ENCODE data around the gene ZNF41. TPM values are rescaled to one million over a fixed set of nuclear protein-coding genes. Genes with fewer than 3 reads are reported as not detected.
"Not testable (repeated sequence)": the region's sequence is repeated elsewhere in the genome, so short reads cannot be mapped to it uniquely, and the experiment has no call there.

Gene ZNF41
- total RNA-seq, 2 experiments from 2014 or later, result 11.2 to 13.5 TPM

DNA sequence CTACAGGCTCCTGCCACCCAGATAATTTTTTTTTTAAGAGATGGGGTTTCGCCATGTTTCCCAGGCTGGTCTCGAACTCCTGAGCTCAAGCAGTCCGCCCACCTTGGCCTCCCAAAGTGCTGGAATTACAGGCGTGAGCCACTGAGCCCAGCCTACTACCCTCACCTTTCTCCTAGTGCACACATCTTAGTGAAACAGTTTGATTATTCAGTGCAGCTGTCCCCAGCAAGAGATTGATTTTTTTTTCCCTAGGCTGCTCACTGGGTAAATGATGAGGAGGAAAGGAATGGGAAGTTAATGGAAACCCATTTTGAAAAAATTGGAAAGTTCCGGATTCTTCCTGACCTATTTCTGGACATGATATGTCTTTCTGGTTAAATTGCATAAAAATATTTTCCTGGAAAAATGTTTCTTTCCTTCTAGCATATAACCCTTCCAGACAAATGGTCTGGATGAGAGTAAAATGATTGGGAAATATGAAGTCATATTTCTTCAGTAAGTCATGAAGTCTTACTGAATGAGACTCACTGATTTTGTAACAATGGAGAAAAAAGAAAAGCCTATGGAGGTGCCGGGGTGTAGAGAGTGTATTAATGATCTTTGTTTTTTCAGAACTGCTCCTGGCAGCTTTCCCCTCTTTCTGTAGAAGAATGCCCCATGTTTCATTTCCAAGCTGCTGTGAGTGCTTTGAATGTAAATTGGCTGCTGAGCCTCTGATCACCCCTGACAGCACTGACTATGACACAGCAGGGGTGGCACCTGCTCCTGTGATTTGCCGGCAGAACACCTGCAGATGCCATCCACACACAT lies 19.5 kb upstream of the ZNF41 start:
- Mint-ChIP-seq H3K27ac (no peak overlapping the region), H3K27me3 (peaks cover 6% of the 10 kb centered on the region), H3K4me3 (no peak overlapping the region), H3K36me3 (no peaks in the 10 kb centered on the region), H3K9me3 (no peaks in the 10 kb centered on the region), H3K4me1 (peaks cover 1% of the 10 kb centered on the region)
- POLR2A ChIA-PET, result no interaction called here
- ATAC-seq (ENCODE audit: low read depth) (no peak), DNase-seq (no peak)

DNA sequence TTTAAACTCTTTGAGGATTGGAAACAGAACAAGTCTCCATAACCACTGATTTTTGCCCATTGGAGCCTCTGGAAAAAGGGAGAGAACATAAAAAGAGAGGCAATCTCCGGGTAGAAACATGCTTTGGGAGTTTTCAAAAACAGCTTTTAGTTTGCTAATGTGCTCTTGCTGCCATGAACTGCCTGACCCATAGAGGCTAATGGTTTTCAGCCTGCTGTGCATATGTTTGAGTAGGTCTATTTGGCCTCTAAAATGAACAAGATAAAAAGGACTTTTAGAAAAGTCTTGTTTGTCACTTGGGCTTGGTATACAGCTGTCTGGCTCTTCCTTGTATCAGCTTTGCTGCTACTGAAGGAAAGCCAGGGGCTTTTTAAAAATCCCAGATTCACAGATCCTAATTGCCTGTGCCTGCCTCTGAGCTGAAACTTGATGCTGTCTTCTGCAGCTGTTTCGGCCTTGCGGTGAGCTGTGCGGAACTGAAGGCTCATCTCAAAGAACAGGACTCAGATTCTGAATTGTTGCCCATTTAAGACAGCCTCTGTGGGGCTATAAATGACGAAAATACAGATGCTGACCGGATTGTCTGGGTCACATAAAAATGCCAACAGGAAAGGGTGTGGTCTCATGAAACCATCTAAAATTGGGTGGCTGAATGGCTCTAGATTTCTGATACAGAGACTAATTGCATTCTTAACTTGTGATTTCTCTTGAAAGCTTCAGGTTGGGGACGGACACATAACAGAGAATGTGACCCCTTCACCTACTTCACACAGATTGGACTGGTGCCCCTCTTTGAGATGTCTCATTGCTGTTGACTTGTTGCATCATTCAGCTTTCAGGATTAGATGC lies 18.4 kb upstream of the ZNF41 start:
- DNase-seq (no peak), ATAC-seq (ENCODE audit: low read depth) (no peak)
- peaks cover 9% of the 10 kb centered on the region for H3K27me3 Mint-ChIP-seq
- no peaks in the 10 kb centered on the region for H3K9me3 Mint-ChIP-seq
- H3K4me1 Mint-ChIP-seq, result peaks cover 1% of the 10 kb centered on the region
- no peak overlapping the region for H3K4me3 Mint-ChIP-seq
- no peaks in the 10 kb centered on the region for H3K36me3 Mint-ChIP-seq
- H3K27ac Mint-ChIP-seq, result no peak overlapping the region
- POLR2A ChIA-PET, result no interaction called here

DNA sequence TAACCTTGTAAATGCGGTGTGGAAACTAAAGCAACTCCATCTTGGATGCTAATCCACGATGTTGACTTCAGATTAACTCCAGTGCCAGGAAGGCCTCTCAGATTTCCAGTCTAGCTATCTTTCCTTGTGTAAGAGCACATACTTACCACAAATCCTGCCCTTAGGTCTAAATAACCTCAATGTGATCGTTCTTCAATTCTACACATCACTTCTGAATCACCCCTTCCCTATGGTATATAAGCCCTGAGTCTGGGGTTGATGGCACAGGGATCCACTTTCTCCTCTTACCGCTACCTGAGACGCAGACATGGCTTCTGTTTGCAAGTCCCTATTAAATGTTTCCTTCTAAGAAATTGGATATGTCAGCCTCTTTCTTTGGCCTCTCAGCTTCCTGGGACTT lies 17.5 kb upstream of the ZNF41 start:
- Mint-ChIP-seq H3K9me3 (no peaks in the 10 kb centered on the region), H3K27me3 (peaks cover 9% of the 10 kb centered on the region), H3K4me1 (peaks cover 1% of the 10 kb centered on the region)

DNA sequence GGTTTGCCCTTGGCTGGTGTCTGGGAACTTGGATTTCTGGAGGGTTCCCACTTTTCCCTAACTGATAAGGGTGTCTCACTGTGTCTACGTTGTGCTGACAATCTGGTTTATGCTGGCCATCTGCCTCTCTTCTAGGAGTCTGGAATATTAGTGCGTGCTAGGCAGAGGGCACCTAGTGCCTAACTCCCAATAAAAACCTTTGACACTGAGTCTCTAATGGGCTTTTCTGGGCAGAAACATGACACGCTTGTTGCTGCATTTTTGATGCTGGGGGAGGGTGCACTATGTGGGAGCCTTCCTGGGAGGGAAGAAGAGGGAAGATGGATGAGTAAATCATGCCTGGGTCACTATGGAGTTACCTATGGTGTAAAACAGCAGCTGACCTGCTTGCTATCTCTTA lies 16.3 kb upstream of the ZNF41 start:
- H3K27me3 Mint-ChIP-seq, result peaks cover 9% of the 10 kb centered on the region
- peaks cover 1% of the 10 kb centered on the region for H3K4me1 Mint-ChIP-seq
- POLR2A ChIA-PET, result no interaction called here
- no peak overlapping the region for H3K27ac Mint-ChIP-seq
- H3K4me3 Mint-ChIP-seq, result no peak overlapping the region
- H3K36me3 Mint-ChIP-seq, result no peaks in the 10 kb centered on the region
- DNase-seq, result no peak
- no peak for ATAC-seq (ENCODE audit: low read depth)
- H3K9me3 Mint-ChIP-seq, result no peaks in the 10 kb centered on the region

More for the DNA sequence above, 17.5 kb upstream of the ZNF41 start:
- POLR2A ChIA-PET, result no interaction called here
- Mint-ChIP-seq H3K36me3 (no peaks in the 10 kb centered on the region), H3K27ac (no peak overlapping the region), H3K4me3 (no peak overlapping the region)
- ATAC-seq (ENCODE audit: low read depth) (no peak), DNase-seq (no peak)

DNA sequence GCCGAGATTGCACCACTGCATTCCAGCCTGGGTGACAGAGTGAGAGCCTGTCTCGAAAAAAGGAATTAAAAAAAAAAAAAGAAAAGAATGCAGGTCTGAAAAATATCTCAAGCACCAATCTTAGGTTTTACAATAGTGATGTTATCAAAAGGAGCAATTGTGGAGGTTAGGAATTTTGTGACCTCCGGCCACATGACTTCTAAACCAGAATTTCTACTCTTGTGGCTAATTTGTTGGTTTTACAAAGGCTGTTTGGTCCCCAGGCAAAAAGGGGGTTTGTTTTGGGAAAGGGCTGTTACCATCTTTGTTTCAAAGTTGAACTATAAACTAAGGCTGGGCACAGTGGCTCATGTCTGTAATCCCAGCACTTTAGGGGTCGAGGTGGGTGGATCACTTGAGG lies 15.4 kb upstream of the ZNF41 start:
- peaks cover 2% of the 10 kb centered on the region for H3K9me3 Mint-ChIP-seq
- H3K4me1 Mint-ChIP-seq, result peaks cover 4% of the 10 kb centered on the region
- no peak for DNase-seq
- H3K36me3 Mint-ChIP-seq, result no peaks in the 10 kb centered on the region
- H3K27ac Mint-ChIP-seq, result no peak overlapping the region
- no peak for ATAC-seq (ENCODE audit: low read depth)
- no peak overlapping the region for H3K4me3 Mint-ChIP-seq
- POLR2A ChIA-PET, result no interaction called here
- H3K27me3 Mint-ChIP-seq, result peaks cover 9% of the 10 kb centered on the region

DNA sequence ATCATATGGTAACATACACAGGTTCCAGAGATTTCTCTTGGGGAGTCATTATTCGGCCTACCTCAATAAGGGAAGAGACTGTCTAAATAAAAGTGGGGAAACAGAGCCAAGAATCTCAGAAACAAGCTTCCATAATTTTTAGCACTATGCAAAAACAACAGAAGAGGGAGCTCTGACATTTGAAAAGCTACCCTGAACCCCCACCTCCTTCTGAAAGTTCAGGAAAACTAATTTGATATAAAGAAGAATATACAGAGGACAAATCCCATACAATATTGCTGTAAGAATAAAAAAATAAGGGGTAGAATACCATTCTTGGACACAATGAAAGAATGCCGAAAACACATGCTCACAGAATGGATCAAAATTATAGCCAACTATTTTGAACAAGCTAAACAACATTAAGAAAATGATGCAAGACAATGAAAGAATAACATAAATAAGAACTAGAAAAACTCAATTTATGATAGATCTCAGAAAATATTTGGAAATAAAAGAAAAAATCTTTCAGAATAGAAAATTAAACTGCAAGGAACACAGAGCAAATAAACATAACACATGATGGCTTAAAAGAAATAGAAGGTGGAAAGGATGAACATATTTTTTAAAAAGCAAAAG lies 14.4 kb upstream of the ZNF41 start:
- Mint-ChIP-seq H3K36me3 (no peaks in the 10 kb centered on the region), H3K27me3 (peaks cover 4% of the 10 kb centered on the region), H3K27ac (no peak overlapping the region), H3K9me3 (peaks cover 2% of the 10 kb centered on the region), H3K4me3 (no peak overlapping the region), H3K4me1 (peaks cover 6% of the 10 kb centered on the region)
- POLR2A ChIA-PET, result no interaction called here
- DNase-seq (no peak), ATAC-seq (ENCODE audit: low read depth) (no peak)

DNA sequence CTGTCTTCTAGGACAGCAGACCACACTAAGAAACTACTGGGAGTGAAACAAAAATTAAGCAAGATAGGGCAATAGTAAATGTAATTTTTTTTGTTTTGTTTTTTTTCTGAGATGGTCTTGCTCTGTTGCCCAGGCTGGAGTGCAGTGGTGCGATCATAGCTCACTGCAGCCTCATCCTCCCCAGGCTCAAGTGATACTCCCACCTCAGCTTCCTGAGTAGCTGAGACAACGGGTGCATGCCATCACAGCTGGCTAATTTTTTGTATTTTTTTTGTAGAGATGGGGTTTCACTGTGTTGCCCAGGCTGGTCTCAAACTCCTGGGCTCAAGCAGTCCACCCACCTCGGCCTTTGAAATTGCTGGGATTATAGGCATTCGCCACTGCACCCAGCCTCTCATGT lies 9.1 kb upstream of the ZNF41 start:
- H3K36me3 Mint-ChIP-seq; H3K4me3 Mint-ChIP-seq; ATAC-seq (ENCODE audit: low read depth); H3K9me3 Mint-ChIP-seq; H3K27ac Mint-ChIP-seq; H3K4me1 Mint-ChIP-seq; H3K27me3 Mint-ChIP-seq; DNase-seq; POLR2A ChIA-PET: not testable (repeated sequence)

DNA sequence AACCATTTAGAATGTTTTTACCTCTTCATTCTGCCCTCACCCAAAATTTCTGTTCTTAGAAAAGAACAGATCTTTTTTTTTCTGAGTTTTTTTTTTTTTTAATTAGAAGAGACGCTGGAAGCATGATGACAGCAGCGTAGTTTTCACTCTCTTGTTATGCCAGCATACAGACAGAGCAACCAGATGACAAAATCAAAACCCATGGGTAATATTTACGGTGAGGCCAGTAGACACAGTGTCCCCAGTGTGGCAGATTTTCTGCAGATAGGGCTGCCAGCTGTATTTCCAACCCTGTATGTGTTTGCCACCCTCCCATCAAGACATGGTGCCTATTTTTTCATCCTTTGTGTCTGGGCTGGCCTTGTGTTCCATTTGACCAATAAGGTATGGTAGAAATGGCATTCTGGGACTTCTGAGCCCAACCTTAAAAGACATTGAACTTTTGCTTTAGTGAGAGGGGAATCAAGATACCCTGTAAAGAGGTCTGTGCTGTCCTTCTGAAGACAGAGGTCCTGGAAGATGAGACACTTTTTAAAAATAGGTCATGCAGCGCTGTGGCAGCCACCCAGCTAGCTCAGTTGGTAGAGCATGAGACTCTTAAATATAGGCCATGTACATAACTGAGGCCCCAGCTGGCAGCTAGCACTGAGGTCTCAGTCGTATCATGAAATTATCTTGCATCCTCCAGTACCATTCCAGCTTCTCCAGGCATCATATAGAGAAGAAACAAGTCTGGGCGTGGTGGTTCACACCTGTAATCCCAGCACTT lies 6.7 kb upstream of the ZNF41 start:
- Mint-ChIP-seq H3K4me3 (no peak overlapping the region), H3K27me3 (no peaks in the 10 kb centered on the region), H3K4me1 (peaks cover 4% of the 10 kb centered on the region), H3K27ac (no peak overlapping the region), H3K36me3 (peaks cover 1% of the 10 kb centered on the region), H3K9me3 (peaks cover 2% of the 10 kb centered on the region)
- no peak for ATAC-seq (ENCODE audit: low read depth)
- POLR2A ChIA-PET, result no interaction called here
- no peak for DNase-seq

DNA sequence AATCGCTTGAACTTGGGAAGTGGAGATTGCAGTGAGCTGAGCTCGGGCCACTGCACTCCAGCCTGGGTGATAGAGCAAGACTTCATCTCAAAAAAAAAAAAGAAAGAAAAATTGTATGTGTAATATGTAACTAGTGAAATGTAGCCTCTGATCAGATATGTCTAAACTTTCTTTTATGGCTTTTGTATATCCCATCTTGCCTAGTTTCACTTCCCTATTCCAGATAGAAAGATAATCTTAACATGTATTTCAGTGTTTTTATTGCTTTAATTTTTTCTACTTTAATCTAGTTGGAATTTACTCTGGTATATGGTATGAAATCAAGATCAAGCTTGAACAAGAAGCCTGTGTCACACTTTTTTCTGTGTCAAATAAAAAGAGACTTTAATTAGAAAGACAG lies 1.9 kb upstream of the ZNF41 start:
- H3K27me3 Mint-ChIP-seq, result no peaks in the 10 kb centered on the region
- POLR2A ChIA-PET, result interaction anchor here (0.6 kb wide), 1 partner anchor 53 kb away, joined by 9 read pairs; no protein-coding TSS in a partner anchor
- DNase-seq (no peak), ATAC-seq (ENCODE audit: low read depth) (no peak)
- no peaks in the 10 kb centered on the region for H3K36me3 Mint-ChIP-seq
- H3K27ac Mint-ChIP-seq, result no peak overlapping the region
- no peaks in the 10 kb centered on the region for H3K9me3 Mint-ChIP-seq
- peaks cover 16% of the 10 kb centered on the region for H3K4me1 Mint-ChIP-seq
- no peak overlapping the region for H3K4me3 Mint-ChIP-seq

DNA sequence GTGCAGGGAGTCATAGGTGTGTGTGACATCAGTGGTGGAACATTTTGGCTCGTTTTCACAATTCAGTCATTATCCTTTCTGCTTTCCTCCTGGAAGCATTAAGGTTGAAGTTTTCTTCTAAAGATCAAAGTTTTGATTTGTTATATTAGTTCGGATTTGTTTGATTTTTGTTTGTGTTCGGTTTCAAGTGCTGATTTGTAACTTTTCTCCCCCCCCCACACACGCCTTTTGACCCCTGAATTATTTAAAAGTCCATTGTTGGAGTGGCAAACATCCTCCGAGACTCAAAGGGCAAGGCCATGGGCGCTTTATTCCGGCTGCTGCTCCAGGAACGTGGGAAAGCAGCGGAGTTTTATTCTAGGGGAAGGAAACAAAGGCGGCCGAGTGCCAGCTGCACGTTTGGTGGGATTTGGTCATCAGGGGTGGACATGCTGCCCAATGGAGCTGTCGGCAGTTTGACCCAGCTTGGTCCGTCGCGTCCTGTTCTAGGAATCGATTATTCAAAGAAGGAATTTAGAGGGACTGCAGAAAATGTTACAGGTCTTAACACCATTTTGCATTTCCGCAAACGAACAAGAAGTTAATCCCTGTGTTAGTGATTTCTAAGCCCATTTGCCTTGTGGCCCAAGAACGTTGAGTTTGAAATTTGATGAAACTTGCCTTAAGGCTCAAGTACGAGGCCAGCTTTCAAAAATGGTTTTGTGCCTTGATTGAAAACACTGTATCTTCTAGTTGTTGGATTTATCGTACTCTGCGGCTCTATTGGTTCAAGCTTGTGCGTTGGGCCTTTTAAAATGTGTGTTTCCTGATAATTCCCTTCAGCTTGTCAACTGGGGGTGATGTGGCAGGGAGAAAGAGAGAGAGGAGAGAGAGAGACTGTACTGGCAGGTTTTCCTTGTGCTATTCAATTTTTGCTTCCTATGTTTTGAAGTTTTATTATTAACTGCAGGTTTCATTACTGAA lies 565 bp upstream of the ZNF41 start:
- POLR2A ChIA-PET, result interaction anchor here (0.9 kb wide), 1 partner anchor 293 kb away, joined by 3 read pairs; no protein-coding TSS in a partner anchor
- no peaks in the 10 kb centered on the region for H3K27me3 Mint-ChIP-seq
- peak overlapping the region; percentile 95 for H3K27ac Mint-ChIP-seq
- peak overlapping the region; percentile 91 for H3K4me3 Mint-ChIP-seq
- ATAC-seq (ENCODE audit: low read depth), result no peak
- DNase-seq, result no peak
- peaks cover 17% of the 10 kb centered on the region for H3K4me1 Mint-ChIP-seq
- no peaks in the 10 kb centered on the region for H3K36me3 Mint-ChIP-seq
- no peaks in the 10 kb centered on the region for H3K9me3 Mint-ChIP-seq

DNA sequence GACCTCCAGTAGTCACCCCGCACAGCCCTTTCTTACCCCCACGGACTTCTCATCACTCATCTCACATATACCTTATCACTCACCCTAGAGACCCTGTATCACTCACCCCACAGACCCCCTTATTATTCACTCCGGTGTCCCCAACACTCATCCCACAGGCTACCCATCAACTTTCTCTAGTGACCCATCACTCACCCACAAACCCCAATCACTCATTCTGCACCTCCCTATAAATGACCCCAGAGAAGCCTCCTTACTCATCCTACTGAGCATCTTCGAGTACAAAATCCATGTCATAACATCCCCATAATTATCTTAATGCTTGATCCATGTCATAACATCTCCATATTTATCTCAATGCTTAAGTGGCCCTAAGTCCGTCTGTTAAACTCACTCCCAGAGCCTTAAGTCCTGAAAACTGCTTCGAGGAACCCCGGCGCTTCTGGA lies 934 bp downstream of the ZNF41 start:
- Mint-ChIP-seq H3K27me3 (no peaks in the 10 kb centered on the region), H3K4me1 (peaks cover 22% of the 10 kb centered on the region), H3K27ac (peak overlapping the region; percentile 95), H3K4me3 (peak overlapping the region; percentile 91), H3K9me3 (no peaks in the 10 kb centered on the region), H3K36me3 (peaks cover 6% of the 10 kb centered on the region)
- ATAC-seq (ENCODE audit: low read depth), result no peak
- no peak for DNase-seq
- POLR2A ChIA-PET, result no interaction called here

DNA sequence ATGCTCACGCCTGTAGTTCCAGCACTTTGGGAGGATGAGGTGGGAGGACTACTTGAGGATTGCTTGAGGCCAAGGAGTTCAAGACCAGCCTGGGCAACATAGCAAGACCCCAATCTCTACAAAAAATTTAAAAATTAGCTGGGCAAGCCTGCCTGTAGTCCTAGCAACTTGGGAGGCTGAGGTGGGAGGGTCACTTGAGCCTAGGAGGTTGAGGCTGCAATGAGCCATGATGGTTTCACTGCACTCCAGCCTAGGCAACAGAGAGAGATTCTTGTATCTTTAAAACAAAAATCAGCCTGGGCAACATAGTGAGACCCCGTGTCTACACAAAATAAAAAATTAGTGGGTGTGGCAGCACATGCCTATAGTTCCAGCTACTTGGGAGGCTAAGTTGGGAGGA lies 1.9 kb downstream of the ZNF41 start:
- POLR2A ChIA-PET, result interaction anchor here (0.6 kb wide), 2 partner anchors 99 to 235 kb away, joined by 3 read pairs; no protein-coding TSS in a partner anchor
- no peak for ATAC-seq (ENCODE audit: low read depth)
- Mint-ChIP-seq H3K27ac (no peak overlapping the region), H3K36me3 (peaks cover 9% of the 10 kb centered on the region), H3K4me3 (peak overlapping the region; percentile 91), H3K27me3 (no peaks in the 10 kb centered on the region), H3K4me1 (peaks cover 24% of the 10 kb centered on the region), H3K9me3 (peaks cover 3% of the 10 kb centered on the region)
- DNase-seq, result no peak
